ENCODE results near the gene SIRPA. TPM values are rescaled to one million over a fixed set of nuclear protein-coding genes. Genes with fewer than 3 reads are reported as not detected.
A peak's percentile ranks its signal among the peaks of the same experiment; 100 is the strongest.

Gene SIRPA
- total RNA-seq, 1 experiment from 2014 or later: 8.9 TPM

DNA sequence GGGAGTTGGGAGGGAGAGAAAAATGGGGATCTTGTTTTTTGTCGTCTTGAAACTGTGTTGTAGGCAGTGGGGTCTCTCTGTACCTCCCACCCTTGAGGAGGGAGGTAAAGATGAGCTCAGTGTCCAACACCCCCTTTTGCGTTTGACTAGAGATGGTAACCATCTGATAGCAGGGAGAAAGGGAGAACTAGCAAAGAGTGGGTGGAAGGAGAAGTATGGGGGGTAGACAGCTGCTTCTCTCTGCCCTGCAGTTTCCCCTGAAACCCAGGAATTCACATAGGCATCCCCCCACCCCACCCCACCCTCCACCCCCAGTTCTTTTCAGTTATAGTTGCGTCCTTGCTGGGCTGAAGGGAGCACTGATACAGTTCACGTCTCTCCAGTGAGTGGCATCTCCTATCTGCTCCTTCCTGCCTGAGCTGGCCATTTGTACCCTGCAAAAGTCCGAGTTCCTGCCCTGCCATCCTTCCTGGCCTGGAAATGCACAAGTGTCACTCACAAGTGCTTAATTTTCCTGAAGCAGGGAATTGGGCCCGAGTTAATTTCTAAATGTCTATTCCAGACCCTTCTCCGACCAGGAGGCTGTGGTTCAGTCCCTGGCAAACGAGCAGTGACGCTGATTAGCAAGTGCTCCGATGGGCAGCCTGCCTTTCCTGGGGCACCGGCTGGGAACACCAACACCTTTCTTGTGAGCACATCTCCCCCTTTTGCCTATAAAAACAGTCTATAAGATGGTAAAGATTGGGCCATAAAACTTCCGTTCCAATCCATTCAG is 1.5 kb downstream of the SIRPA start:
- CTCF ChIA-PET: interaction anchor here (1.0 to 1.7 kb wide), 5 partner anchors 51 to 120 kb away, joined by 3 to 5 read pairs (median 3); no protein-coding TSS in a partner anchor
- Mint-ChIP-seq H3K27me3 (ENCODE audit: low read depth) (peaks cover 53% of the 10 kb centered on the region), H3K4me1 (peaks cover 59% of the 10 kb centered on the region), H3K9me3 (no peaks in the 10 kb centered on the region), H3K4me3 (peak overlapping the region; percentile 75), H3K36me3 (no peaks in the 10 kb centered on the region), H3K27ac (no peak overlapping the region)
- no peak for ATAC-seq
- POLR2A ChIA-PET: interaction anchor here (1.3 kb wide), 1 partner anchor 51 kb away, joined by 3 read pairs; no protein-coding TSS in a partner anchor
- no peak for DNase-seq (ENCODE audit: low spot score)
- no peak for TF ChIP-seq ZNF232 (CRISPR knock-in tag; IDR thresholded peaks at IDR 0.05)
- no peak for TF ChIP-seq TEAD4 (CRISPR knock-in tag; IDR thresholded peaks at IDR 0.05)
- TF ChIP-seq, protein P1, sequence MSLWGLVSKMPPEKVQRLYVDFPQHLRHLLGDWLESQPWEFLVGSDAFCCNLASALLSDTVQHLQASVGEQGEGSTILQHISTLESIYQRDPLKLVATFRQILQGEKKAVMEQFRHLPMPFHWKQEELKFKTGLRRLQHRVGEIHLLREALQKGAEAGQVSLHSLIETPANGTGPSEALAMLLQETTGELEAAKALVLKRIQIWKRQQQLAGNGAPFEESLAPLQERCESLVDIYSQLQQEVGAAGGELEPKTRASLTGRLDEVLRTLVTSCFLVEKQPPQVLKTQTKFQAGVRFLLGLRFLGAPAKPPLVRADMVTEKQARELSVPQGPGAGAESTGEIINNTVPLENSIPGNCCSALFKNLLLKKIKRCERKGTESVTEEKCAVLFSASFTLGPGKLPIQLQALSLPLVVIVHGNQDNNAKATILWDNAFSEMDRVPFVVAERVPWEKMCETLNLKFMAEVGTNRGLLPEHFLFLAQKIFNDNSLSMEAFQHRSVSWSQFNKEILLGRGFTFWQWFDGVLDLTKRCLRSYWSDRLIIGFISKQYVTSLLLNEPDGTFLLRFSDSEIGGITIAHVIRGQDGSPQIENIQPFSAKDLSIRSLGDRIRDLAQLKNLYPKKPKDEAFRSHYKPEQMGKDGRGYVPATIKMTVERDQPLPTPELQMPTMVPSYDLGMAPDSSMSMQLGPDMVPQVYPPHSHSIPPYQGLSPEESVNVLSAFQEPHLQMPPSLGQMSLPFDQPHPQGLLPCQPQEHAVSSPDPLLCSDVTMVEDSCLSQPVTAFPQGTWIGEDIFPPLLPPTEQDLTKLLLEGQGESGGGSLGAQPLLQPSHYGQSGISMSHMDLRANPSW (CRISPR knock-in tag; conservative IDR thresholded peaks at IDR 0.05; ENCODE audit: low read depth): no peak
- TF ChIP-seq FOXP4 (CRISPR knock-in tag; IDR thresholded peaks at IDR 0.05): no peak
- TF ChIP-seq HMGA2 (CRISPR knock-in tag; IDR thresholded peaks at IDR 0.05): no peak
- no peak for TF ChIP-seq ZNF121 (CRISPR knock-in tag; IDR thresholded peaks at IDR 0.05)
- TF ChIP-seq NR1H2 (CRISPR knock-in tag; IDR thresholded peaks at IDR 0.05): no peak
- TF ChIP-seq, protein P2, sequence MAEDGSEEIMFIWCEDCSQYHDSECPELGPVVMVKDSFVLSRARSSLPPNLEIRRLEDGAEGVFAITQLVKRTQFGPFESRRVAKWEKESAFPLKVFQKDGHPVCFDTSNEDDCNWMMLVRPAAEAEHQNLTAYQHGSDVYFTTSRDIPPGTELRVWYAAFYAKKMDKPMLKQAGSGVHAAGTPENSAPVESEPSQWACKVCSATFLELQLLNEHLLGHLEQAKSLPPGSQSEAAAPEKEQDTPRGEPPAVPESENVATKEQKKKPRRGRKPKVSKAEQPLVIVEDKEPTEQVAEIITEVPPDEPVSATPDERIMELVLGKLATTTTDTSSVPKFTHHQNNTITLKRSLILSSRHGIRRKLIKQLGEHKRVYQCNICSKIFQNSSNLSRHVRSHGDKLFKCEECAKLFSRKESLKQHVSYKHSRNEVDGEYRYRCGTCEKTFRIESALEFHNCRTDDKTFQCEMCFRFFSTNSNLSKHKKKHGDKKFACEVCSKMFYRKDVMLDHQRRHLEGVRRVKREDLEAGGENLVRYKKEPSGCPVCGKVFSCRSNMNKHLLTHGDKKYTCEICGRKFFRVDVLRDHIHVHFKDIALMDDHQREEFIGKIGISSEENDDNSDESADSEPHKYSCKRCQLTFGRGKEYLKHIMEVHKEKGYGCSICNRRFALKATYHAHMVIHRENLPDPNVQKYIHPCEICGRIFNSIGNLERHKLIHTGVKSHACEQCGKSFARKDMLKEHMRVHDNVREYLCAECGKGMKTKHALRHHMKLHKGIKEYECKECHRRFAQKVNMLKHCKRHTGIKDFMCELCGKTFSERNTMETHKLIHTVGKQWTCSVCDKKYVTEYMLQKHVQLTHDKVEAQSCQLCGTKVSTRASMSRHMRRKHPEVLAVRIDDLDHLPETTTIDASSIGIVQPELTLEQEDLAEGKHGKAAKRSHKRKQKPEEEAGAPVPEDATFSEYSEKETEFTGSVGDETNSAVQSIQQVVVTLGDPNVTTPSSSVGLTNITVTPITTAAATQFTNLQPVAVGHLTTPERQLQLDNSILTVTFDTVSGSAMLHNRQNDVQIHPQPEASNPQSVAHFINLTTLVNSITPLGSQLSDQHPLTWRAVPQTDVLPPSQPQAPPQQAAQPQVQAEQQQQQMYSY (CRISPR knock-in tag; IDR thresholded peaks at IDR 0.05): no peak
- TF ChIP-seq, protein P3, sequence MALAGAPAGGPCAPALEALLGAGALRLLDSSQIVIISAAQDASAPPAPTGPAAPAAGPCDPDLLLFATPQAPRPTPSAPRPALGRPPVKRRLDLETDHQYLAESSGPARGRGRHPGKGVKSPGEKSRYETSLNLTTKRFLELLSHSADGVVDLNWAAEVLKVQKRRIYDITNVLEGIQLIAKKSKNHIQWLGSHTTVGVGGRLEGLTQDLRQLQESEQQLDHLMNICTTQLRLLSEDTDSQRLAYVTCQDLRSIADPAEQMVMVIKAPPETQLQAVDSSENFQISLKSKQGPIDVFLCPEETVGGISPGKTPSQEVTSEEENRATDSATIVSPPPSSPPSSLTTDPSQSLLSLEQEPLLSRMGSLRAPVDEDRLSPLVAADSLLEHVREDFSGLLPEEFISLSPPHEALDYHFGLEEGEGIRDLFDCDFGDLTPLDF (CRISPR knock-in tag; IDR thresholded peaks at IDR 0.05): no peak
- no peak for TF ChIP-seq ZNF416 (CRISPR knock-in tag; IDR thresholded peaks at IDR 0.05)
- TF ChIP-seq ZSCAN18 (CRISPR knock-in tag; IDR thresholded peaks at IDR 0.05): no peak
- TF ChIP-seq, protein P4, sequence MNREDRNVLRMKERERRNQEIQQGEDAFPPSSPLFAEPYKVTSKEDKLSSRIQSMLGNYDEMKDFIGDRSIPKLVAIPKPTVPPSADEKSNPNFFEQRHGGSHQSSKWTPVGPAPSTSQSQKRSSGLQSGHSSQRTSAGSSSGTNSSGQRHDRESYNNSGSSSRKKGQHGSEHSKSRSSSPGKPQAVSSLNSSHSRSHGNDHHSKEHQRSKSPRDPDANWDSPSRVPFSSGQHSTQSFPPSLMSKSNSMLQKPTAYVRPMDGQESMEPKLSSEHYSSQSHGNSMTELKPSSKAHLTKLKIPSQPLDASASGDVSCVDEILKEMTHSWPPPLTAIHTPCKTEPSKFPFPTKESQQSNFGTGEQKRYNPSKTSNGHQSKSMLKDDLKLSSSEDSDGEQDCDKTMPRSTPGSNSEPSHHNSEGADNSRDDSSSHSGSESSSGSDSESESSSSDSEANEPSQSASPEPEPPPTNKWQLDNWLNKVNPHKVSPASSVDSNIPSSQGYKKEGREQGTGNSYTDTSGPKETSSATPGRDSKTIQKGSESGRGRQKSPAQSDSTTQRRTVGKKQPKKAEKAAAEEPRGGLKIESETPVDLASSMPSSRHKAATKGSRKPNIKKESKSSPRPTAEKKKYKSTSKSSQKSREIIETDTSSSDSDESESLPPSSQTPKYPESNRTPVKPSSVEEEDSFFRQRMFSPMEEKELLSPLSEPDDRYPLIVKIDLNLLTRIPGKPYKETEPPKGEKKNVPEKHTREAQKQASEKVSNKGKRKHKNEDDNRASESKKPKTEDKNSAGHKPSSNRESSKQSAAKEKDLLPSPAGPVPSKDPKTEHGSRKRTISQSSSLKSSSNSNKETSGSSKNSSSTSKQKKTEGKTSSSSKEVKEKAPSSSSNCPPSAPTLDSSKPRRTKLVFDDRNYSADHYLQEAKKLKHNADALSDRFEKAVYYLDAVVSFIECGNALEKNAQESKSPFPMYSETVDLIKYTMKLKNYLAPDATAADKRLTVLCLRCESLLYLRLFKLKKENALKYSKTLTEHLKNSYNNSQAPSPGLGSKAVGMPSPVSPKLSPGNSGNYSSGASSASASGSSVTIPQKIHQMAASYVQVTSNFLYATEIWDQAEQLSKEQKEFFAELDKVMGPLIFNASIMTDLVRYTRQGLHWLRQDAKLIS (CRISPR knock-in tag; IDR thresholded peaks at IDR 0.05; ENCODE audit: borderline replicate concordance): no peak
- TF ChIP-seq SOX15 (CRISPR knock-in tag; IDR thresholded peaks at IDR 0.05): no peak
- TF ChIP-seq, protein P5, sequence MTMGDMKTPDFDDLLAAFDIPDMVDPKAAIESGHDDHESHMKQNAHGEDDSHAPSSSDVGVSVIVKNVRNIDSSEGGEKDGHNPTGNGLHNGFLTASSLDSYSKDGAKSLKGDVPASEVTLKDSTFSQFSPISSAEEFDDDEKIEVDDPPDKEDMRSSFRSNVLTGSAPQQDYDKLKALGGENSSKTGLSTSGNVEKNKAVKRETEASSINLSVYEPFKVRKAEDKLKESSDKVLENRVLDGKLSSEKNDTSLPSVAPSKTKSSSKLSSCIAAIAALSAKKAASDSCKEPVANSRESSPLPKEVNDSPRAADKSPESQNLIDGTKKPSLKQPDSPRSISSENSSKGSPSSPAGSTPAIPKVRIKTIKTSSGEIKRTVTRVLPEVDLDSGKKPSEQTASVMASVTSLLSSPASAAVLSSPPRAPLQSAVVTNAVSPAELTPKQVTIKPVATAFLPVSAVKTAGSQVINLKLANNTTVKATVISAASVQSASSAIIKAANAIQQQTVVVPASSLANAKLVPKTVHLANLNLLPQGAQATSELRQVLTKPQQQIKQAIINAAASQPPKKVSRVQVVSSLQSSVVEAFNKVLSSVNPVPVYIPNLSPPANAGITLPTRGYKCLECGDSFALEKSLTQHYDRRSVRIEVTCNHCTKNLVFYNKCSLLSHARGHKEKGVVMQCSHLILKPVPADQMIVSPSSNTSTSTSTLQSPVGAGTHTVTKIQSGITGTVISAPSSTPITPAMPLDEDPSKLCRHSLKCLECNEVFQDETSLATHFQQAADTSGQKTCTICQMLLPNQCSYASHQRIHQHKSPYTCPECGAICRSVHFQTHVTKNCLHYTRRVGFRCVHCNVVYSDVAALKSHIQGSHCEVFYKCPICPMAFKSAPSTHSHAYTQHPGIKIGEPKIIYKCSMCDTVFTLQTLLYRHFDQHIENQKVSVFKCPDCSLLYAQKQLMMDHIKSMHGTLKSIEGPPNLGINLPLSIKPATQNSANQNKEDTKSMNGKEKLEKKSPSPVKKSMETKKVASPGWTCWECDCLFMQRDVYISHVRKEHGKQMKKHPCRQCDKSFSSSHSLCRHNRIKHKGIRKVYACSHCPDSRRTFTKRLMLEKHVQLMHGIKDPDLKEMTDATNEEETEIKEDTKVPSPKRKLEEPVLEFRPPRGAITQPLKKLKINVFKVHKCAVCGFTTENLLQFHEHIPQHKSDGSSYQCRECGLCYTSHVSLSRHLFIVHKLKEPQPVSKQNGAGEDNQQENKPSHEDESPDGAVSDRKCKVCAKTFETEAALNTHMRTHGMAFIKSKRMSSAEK (CRISPR knock-in tag; IDR thresholded peaks at IDR 0.05; ENCODE audit: borderline replicate concordance): no peak
- TF ChIP-seq, protein P6, sequence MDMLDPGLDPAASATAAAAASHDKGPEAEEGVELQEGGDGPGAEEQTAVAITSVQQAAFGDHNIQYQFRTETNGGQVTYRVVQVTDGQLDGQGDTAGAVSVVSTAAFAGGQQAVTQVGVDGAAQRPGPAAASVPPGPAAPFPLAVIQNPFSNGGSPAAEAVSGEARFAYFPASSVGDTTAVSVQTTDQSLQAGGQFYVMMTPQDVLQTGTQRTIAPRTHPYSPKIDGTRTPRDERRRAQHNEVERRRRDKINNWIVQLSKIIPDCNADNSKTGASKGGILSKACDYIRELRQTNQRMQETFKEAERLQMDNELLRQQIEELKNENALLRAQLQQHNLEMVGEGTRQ (CRISPR knock-in tag; IDR thresholded peaks at IDR 0.05): no peak
